DND-41 (cell line): Measurements from ENCODE around the gene NDUFS7.

Source experiments
- CTCF ChIP-seq: IDR thresholded peaks from 2 replicates; pipeline ENCODE4 v1.5.1; 2012; ENCODE audit warnings: borderline replicate concordance, low read length, moderate library complexity, mild to moderate bottlenecking; ENCODE audit not compliant: poor library complexity, severe bottlenecking; ENCODE audit errors: extremely low read depth
- EZH2 ChIP-seq: IDR thresholded peaks from 3 replicates; pipeline ENCODE4 v1.6.1; 2012; ENCODE audit warnings: borderline replicate concordance, low read depth, mild to moderate bottlenecking, moderate library complexity, low read length, inconsistent platforms; ENCODE audit not compliant: severe bottlenecking

DNA sequence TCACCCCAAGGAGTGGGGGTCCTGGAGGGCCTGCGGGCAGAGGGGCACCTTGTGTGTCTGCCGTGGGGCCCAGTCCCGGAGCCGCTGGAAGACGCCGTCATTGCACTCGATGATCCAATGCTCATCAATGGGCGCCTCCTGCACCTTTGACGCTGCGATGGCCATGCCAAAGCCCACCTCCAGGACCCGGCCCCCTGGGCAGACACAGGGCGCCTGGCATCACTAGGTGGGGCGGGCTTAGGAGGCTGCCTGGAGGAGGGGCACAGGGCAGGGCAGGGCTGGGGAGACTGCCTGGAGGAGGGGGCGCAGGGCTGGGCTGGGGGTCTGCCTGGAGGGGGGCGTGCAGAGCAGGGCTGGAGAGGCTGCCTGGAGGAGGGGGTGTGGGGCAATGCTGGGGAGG, 16.0 kb downstream of the NDUFS7 start:
- TF ChIP-seq CTCF (no peak), EZH2 (no peak)
